HG02884 (cell line): ENCODE measurements around the gene BMERB1.
"Not testable (repeated sequence)": the region's sequence is repeated elsewhere in the genome, so short reads cannot be mapped to it uniquely, and the experiment has no call there.

Source experiments
- ATAC-seq: cut with Tn5 transposase; IDR thresholded peaks from one replicate; pipeline ENCODE4 v1.9.1; 2021; ENCODE audit warnings: mild to moderate bottlenecking, moderate library complexity; ENCODE audit not compliant: unreplicated experiment

Gene BMERB1

GRCh38 chr16:15607221-15607699, 172.9 kb downstream of the BMERB1 start:
- ATAC-seq: not testable (repeated sequence)

GRCh38 chr16:15607700-15608396, 173.5 kb downstream of the BMERB1 start:
- no peak for ATAC-seq

- no peak for ATAC-seq
Measured at GRCh38 chr16:15608398-15609285, 174.3 kb downstream of the BMERB1 start.

- ATAC-seq: no peak
Measured at GRCh38 chr16:15609286-15609649, 174.9 kb downstream of the BMERB1 start.

- ATAC-seq: no peak
Measured at GRCh38 chr16:15610369-15610871, 176.0 kb downstream of the BMERB1 start.

GRCh38 chr16:15611610-15612009, 177.2 kb downstream of the BMERB1 start:
- no peak for ATAC-seq

- no peak for ATAC-seq
Measured at GRCh38 chr16:15613676-15614075, 179.3 kb downstream of the BMERB1 start.

- no peak for ATAC-seq
Measured at GRCh38 chr16:15616012-15616411, 181.6 kb downstream of the BMERB1 start.

- no peak for ATAC-seq
Measured at GRCh38 chr16:15616475-15617165, 182.2 kb downstream of the BMERB1 start.

- ATAC-seq: no peak
Measured at GRCh38 chr16:15617901-15618300, 183.5 kb downstream of the BMERB1 start.

GRCh38 chr16:15618392-15618791, 184.0 kb downstream of the BMERB1 start:
- no peak for ATAC-seq

- ATAC-seq: no peak
Measured at GRCh38 chr16:15620611-15621195, 186.3 kb downstream of the BMERB1 start.

- ATAC-seq: no peak
Measured at GRCh38 chr16:15621456-15621855, 187.1 kb downstream of the BMERB1 start.

GRCh38 chr16:15621889-15622288, 187.5 kb downstream of the BMERB1 start:
- no peak for ATAC-seq

GRCh38 chr16:15631730-15632409, 197.5 kb downstream of the BMERB1 start:
- ATAC-seq: no peak

GRCh38 chr16:15635926-15636325, 201.5 kb downstream of the BMERB1 start:
- no peak for ATAC-seq

- ATAC-seq: no peak
Measured at GRCh38 chr16:15636392-15636873, 202.0 kb downstream of the BMERB1 start.
